ENCODE data around the gene TMPRSS6. TPM values are rescaled to one million over a fixed set of nuclear protein-coding genes. Genes with fewer than 3 reads are reported as not detected.

TMPRSS6 gene
- total and polyA plus RNA-seq, 4 experiments from 2014 or later = 0.61 to 0.90 TPM; not detected in 2

DNA sequence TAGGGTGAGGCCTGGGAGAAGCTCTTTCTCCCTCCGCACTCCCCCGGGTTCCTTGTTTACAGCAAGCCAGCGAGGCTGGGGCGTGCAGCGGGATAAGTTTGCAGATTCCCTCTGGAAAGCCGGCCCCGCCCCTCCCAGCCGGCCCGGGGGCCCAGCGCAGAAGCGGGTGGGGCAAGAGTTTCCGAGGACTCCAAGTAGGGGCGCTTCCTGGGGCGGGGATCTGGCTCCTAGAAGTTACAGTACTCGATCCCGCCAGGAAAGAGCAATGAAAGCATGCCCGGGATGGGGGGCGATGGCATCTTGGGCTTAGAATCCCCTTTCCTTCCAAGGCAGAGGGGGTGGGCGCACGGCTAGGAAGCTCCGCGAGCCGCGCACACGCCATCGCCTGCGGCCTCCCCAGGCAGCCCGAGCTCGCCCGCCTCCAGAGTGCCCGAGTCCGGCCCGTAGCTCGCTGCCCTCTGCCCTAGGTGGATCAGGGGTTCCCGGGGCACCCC, 90.7 kb downstream of the TMPRSS6 start:
- no peaks in the 10 kb centered on the region for H3K36me3 ChIP-seq (ENCODE audit: insufficient read depth, low read length)
- H3K36me3 Mint-ChIP-seq = no peaks in the 10 kb centered on the region
- H3K4me1 Mint-ChIP-seq = peaks cover 3 to 24% (median 12%) of the 10 kb centered on the region in 4 donors
- H3K9me3 Mint-ChIP-seq = no peaks in the 10 kb centered on the region
- intact Hi-C loops (cut with micrococcal nuclease) = no loop called here
- peak overlapping the region; percentile 36 to 75 (median 66) for H3K4me3 Mint-ChIP-seq
- CTCF ChIA-PET (ENCODE audit: partially characterized antibody) = interaction anchor here (1.2 to 1.4 kb wide), 2 partner anchors 43 to 129 kb away, joined by 3 read pairs; no protein-coding TSS in a partner anchor
- H3K27me3 ChIP-seq (ENCODE audit: insufficient read depth, low read length) = no peaks in the 10 kb centered on the region
- peak overlapping the region in 1 of 2 donors; percentile 35 for H3K4me3 ChIP-seq (ENCODE audit: low read length in 2 of 2)
- DNase-seq = no peak
- peaks cover 0 to 5% of the 10 kb centered on the region in 2 donors for H3K27me3 Mint-ChIP-seq
- peak overlapping the region; percentile 35 for H3K27ac ChIP-seq (ENCODE audit: low read depth, low read length)
- H3K27ac Mint-ChIP-seq = peak overlapping the region in 2 of 7 donors; percentile 46 to 70
- POLR2A ChIA-PET (ENCODE audit: partially characterized antibody) = interaction anchor here (0.8 to 1.7 kb wide), 2 partner anchors 243 to 466 kb away, joined by 3 to 6 read pairs; partner anchors contain the start of gene IFT27
- H3K9me3 ChIP-seq (ENCODE audit: control insufficient read depth in 1 of 2, low read length in 2 of 2) = no peaks in the 10 kb centered on the region
- H3K4me1 ChIP-seq (ENCODE audit: insufficient read depth, low read length) = peaks cover 8% of the 10 kb centered on the region

- ChIA-PET POLR2A (ENCODE audit: partially characterized antibody) (interaction anchor here (1.7 kb wide), 1 partner anchor 242 kb away, joined by 6 read pairs; the partner anchor contains the start of gene IFT27), CTCF (ENCODE audit: partially characterized antibody) (interaction anchor here (1.2 to 1.4 kb wide), 2 partner anchors 43 to 130 kb away, joined by 3 read pairs; no protein-coding TSS in a partner anchor)
- no peaks in the 10 kb centered on the region for H3K27me3 ChIP-seq (ENCODE audit: insufficient read depth, low read length)
- Mint-ChIP-seq H3K4me1 (peaks cover 3 to 24% (median 12%) of the 10 kb centered on the region in 4 donors), H3K27me3 (peaks cover 0 to 5% of the 10 kb centered on the region in 2 donors), H3K4me3 (peak overlapping the region; percentile 36 to 75 (median 66)), H3K9me3 (no peaks in the 10 kb centered on the region), H3K27ac (peak overlapping the region in 2 of 7 donors; percentile 46 to 70), H3K36me3 (no peaks in the 10 kb centered on the region)
- H3K9me3 ChIP-seq (ENCODE audit: control insufficient read depth in 1 of 2, low read length in 2 of 2) = no peaks in the 10 kb centered on the region
- H3K4me3 ChIP-seq (ENCODE audit: low read length in 2 of 2) = no peak overlapping the region
- intact Hi-C loops (cut with micrococcal nuclease) = no loop called here
- DNase-seq = no peak
- no peaks in the 10 kb centered on the region for H3K36me3 ChIP-seq (ENCODE audit: insufficient read depth, low read length)
- H3K4me1 ChIP-seq (ENCODE audit: insufficient read depth, low read length) = peaks cover 8% of the 10 kb centered on the region
- H3K27ac ChIP-seq (ENCODE audit: low read depth, low read length) = no peak overlapping the region
Measured at GRCh38 chr22:37018086-37018814, 91.3 kb downstream of the TMPRSS6 start.

DNA sequence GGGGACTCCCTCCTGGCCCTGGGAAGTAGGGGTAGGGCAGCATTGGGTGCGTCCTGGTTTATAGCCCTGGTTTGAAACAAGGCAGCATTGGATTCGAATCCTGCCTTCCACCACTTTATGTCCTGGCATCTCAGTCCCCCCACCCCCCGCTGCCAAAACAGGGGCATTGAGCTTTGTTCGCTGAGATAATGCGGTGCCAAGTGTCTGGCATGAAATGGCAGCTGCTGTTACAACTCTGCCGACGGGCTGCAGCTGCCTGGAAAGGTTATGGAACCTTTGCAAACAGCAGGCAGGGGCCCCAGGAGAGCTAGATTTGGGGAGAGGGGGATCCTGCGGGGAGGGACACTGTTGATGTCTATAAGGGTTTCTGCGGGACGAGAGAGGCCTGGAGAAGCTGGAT, 92.2 kb downstream of the TMPRSS6 start:
- Mint-ChIP-seq H3K36me3 (no peaks in the 10 kb centered on the region), H3K4me3 (peak overlapping the region in 3 of 8 donors; percentile 59 to 68 (median 63))
- CTCF ChIA-PET (ENCODE audit: partially characterized antibody) = interaction anchor here (2.2 kb wide), 1 partner anchor 8 kb away, joined by 4 read pairs; no protein-coding TSS in a partner anchor

GRCh38 chr22:37016134-37016910, 93.2 kb downstream of the TMPRSS6 start:
- Mint-ChIP-seq H3K27me3 (no peaks in the 10 kb centered on the region), H3K36me3 (no peaks in the 10 kb centered on the region), H3K9me3 (no peaks in the 10 kb centered on the region), H3K27ac (peak overlapping the region in 2 of 7 donors; percentile 8 to 43), H3K4me3 (peak overlapping the region in 1 of 8 donors; percentile 24), H3K4me1 (peaks cover 3 to 16% (median 8%) of the 10 kb centered on the region in 4 donors)
- CTCF ChIA-PET (ENCODE audit: partially characterized antibody) = interaction anchor here (0.7 to 2.2 kb wide), 2 partner anchors 9 to 39 kb away, joined by 3 to 4 read pairs; no protein-coding TSS in a partner anchor
- no peaks in the 10 kb centered on the region for H3K36me3 ChIP-seq (ENCODE audit: insufficient read depth, low read length)
- intact Hi-C loops (cut with micrococcal nuclease) = no loop called here
- H3K27ac ChIP-seq (ENCODE audit: low read depth, low read length) = no peak overlapping the region
- H3K4me1 ChIP-seq (ENCODE audit: insufficient read depth, low read length) = peaks cover 8% of the 10 kb centered on the region
- POLR2A ChIA-PET (ENCODE audit: partially characterized antibody) = no interaction called here
- no peaks in the 10 kb centered on the region for H3K9me3 ChIP-seq (ENCODE audit: control insufficient read depth in 1 of 2, low read length in 2 of 2)
- DNase-seq = no peak
- no peak overlapping the region for H3K4me3 ChIP-seq (ENCODE audit: low read length in 2 of 2)
- H3K27me3 ChIP-seq (ENCODE audit: insufficient read depth, low read length) = no peaks in the 10 kb centered on the region

More for the DNA sequence above, 92.2 kb downstream of the TMPRSS6 start:
- H3K4me3 ChIP-seq (ENCODE audit: low read length in 2 of 2) = no peak overlapping the region
- no peaks in the 10 kb centered on the region for H3K36me3 ChIP-seq (ENCODE audit: insufficient read depth, low read length)
- Mint-ChIP-seq H3K4me1 (peaks cover 3 to 24% (median 12%) of the 10 kb centered on the region in 4 donors), H3K27me3 (peaks cover 0 to 5% of the 10 kb centered on the region in 2 donors), H3K9me3 (no peaks in the 10 kb centered on the region), H3K27ac (no peak overlapping the region)
- no peaks in the 10 kb centered on the region for H3K9me3 ChIP-seq (ENCODE audit: control insufficient read depth in 1 of 2, low read length in 2 of 2)
- no peaks in the 10 kb centered on the region for H3K27me3 ChIP-seq (ENCODE audit: insufficient read depth, low read length)
- H3K4me1 ChIP-seq (ENCODE audit: insufficient read depth, low read length) = peaks cover 8% of the 10 kb centered on the region
- no peak overlapping the region for H3K27ac ChIP-seq (ENCODE audit: low read depth, low read length)
- intact Hi-C loops (cut with micrococcal nuclease) = no loop called here
- no peak for DNase-seq
- POLR2A ChIA-PET (ENCODE audit: partially characterized antibody) = no interaction called here

GRCh38 chr22:37015587-37015878, 94.0 kb downstream of the TMPRSS6 start:
- DNase-seq = no peak
- Mint-ChIP-seq H3K9me3 (no peaks in the 10 kb centered on the region), H3K27ac (no peak overlapping the region), H3K4me1 (peaks cover 3 to 14% (median 7%) of the 10 kb centered on the region in 4 donors), H3K4me3 (no peak overlapping the region), H3K27me3 (no peaks in the 10 kb centered on the region), H3K36me3 (no peaks in the 10 kb centered on the region)
- Histone ChIP-seq H3K27ac (ENCODE audit: low read depth, low read length) (no peak overlapping the region), H3K9me3 (ENCODE audit: control insufficient read depth in 1 of 2, low read length in 2 of 2) (no peaks in the 10 kb centered on the region), H3K4me3 (ENCODE audit: low read length in 2 of 2) (no peak overlapping the region), H3K4me1 (ENCODE audit: insufficient read depth, low read length) (peaks cover 7% of the 10 kb centered on the region), H3K27me3 (ENCODE audit: insufficient read depth, low read length) (no peaks in the 10 kb centered on the region), H3K36me3 (ENCODE audit: insufficient read depth, low read length) (no peaks in the 10 kb centered on the region)
- intact Hi-C loops (cut with micrococcal nuclease) = no loop called here
- ChIA-PET CTCF (ENCODE audit: partially characterized antibody) (interaction anchor here (2.2 kb wide), 1 partner anchor 10 kb away, joined by 4 read pairs; no protein-coding TSS in a partner anchor), POLR2A (ENCODE audit: partially characterized antibody) (no interaction called here)

Other genes starting within 250 kb of the TMPRSS6 start
- 10 to 100 TPM; 16.6 to 17.5 TPM for gene NCF4, start 248.7 kb downstream of the TMPRSS6 start, total RNA-seq
- 10 to 100 TPM; 26.8 to 28.0 TPM for gene NCF4, start 248.7 kb downstream of the TMPRSS6 start, polyA plus RNA-seq
- 1 to 10 TPM; 1.2 TPM for gene CSF2RB, start 196.1 kb downstream of the TMPRSS6 start, total RNA-seq
- under 1 TPM in 1 of 2 donors, not detected in 1; 0.34 TPM for gene CSF2RB, start 196.1 kb downstream of the TMPRSS6 start, polyA plus RNA-seq
- gene TST, start 90.3 kb downstream of the TMPRSS6 start, total RNA-seq = under 1 TPM; 0.29 to 0.58 TPM
- 1 to 10 TPM in 1 of 2 donors, under 1 TPM in 1; 0.34 to 1.4 TPM for gene TST, start 90.3 kb downstream of the TMPRSS6 start, polyA plus RNA-seq
- gene MPST, start 90.0 kb downstream of the TMPRSS6 start, total RNA-seq = 1 to 10 TPM; 3.7 to 5.2 TPM
- 1 to 10 TPM; 6.1 to 7.4 TPM for gene MPST, start 90.0 kb downstream of the TMPRSS6 start, polyA plus RNA-seq
- 10 to 100 TPM; 32.3 to 33.4 TPM for gene KCTD17, start 58.0 kb downstream of the TMPRSS6 start, total RNA-seq
- gene KCTD17, start 58.0 kb downstream of the TMPRSS6 start, polyA plus RNA-seq = 10 to 100 TPM in 1 of 2 donors, 1 to 10 TPM in 1; 9.0 to 13.2 TPM
- gene IL2RB, start 40.2 kb upstream of the TMPRSS6 start, total RNA-seq = 10 to 100 TPM; 55.4 to 63.8 TPM
- 100 to 1,000 TPM in 1 of 2 donors, 10 to 100 TPM in 1; 37.6 to 107 TPM for gene IL2RB, start 40.2 kb upstream of the TMPRSS6 start, polyA plus RNA-seq
- 10 to 100 TPM; 23.1 to 24.8 TPM for gene C1QTNF6, start 78.5 kb upstream of the TMPRSS6 start, total RNA-seq
- under 1 TPM; 0.49 to 0.89 TPM for gene C1QTNF6, start 78.5 kb upstream of the TMPRSS6 start, polyA plus RNA-seq
- gene SSTR3, start 102.8 kb upstream of the TMPRSS6 start, total RNA-seq = 1 to 10 TPM; 8.2 to 9.3 TPM
- gene SSTR3, start 102.8 kb upstream of the TMPRSS6 start, polyA plus RNA-seq = 1 to 10 TPM in 1 of 2 donors, under 1 TPM in 1; 0.50 to 1.4 TPM
- gene RAC2, start 134.6 kb upstream of the TMPRSS6 start, total RNA-seq = 100 to 1,000 TPM; 304 to 318 TPM
- 100 to 1,000 TPM; 724 to 917 TPM for gene RAC2, start 134.6 kb upstream of the TMPRSS6 start, polyA plus RNA-seq
- 100 to 1,000 TPM; 169 to 177 TPM for gene CYTH4, start 172.8 kb upstream of the TMPRSS6 start, total RNA-seq
- gene CYTH4, start 172.8 kb upstream of the TMPRSS6 start, polyA plus RNA-seq = 10 to 100 TPM; 39.4 to 57.0 TPM